SU-DHL-6 (cell line): ENCODE data around the gene AFF3.

Experiments used
- H2AFZ ChIP-seq: fragments of 200-600 bp; sonication (generic); 2 replicates; pipeline ENCODE4 v1.6.1; 2014; ENCODE audit warnings: low read depth, mild to moderate bottlenecking, moderate library complexity, mixed read lengths, antibody characterized with exemption, low read length; ENCODE audit not compliant: severe bottlenecking
- H3F3A ChIP-seq: fragments of 200-600 bp; shearing (Covaris generic); 2 replicates; pipeline ENCODE4 v1.6.0; 2016; ENCODE audit warnings: antibody characterized with exemption, mild to moderate bottlenecking; ENCODE audit not compliant: insufficient read depth
- H3K27ac ChIP-seq: fragments of 200-600 bp; sonication (generic); 2 replicates; pipeline ENCODE4 v1.5.1; 2016; ENCODE audit warnings: low read depth, mild to moderate bottlenecking, low read length, moderate library complexity, mixed read lengths
- H3K27me3 ChIP-seq: fragments of 200-600 bp; sonication (generic), shearing (Covaris generic); 2 replicates; pipeline ENCODE4 v1.6.0; 2014; ENCODE audit warnings: mild to moderate bottlenecking, low read length
- H3K36me3 ChIP-seq: fragments of 200-600 bp; sonication (generic); 2 replicates; pipeline ENCODE4 v1.6.1; 2014; ENCODE audit warnings: mild to moderate bottlenecking, low read length, mixed read lengths
- H3K4me2 ChIP-seq: fragments of 300-600, 200-600 bp; shearing (Covaris generic), sonication (generic); 2 replicates; pipeline ENCODE4 v1.6.0; 2014; ENCODE audit warnings: low read length, low read depth, mild to moderate bottlenecking; ENCODE audit not compliant: poor library complexity, severe bottlenecking
- H3K4me3 ChIP-seq: fragments of 200-600 bp; sonication (generic); 2 replicates; pipeline ENCODE4 v1.5.1; 2014; ENCODE audit warnings: antibody characterized with exemption, low read length, mild to moderate bottlenecking, mixed read lengths; ENCODE audit not compliant: insufficient read depth, poor library complexity, severe bottlenecking
- H3K79me2 ChIP-seq: fragments of 200-600 bp; sonication (generic); 2 replicates; pipeline ENCODE4 v1.6.1; 2014; ENCODE audit warnings: mild to moderate bottlenecking, low read length, moderate library complexity; ENCODE audit not compliant: insufficient read depth
- H3K9ac ChIP-seq: fragments of 200-600 bp; sonication (generic); 2 replicates; pipeline ENCODE4 v1.7.0; 2014; ENCODE audit warnings: mild to moderate bottlenecking, low read length
- H3K9me2 ChIP-seq: fragments of 200-600 bp; sonication (generic); replicated peaks from 2 replicates; pipeline ENCODE4 v1.6.1; 2014; ENCODE audit warnings: low read length; ENCODE audit not compliant: insufficient read depth
- H3K9me3 ChIP-seq: fragments of 200-600 bp; sonication (generic); 2 replicates; pipeline ENCODE4 v1.6.1; 2014; ENCODE audit warnings: low read length, mixed read lengths; ENCODE audit not compliant: insufficient read depth
- H4K20me1 ChIP-seq: fragments of 200-600 bp; sonication (generic); 2 replicates; pipeline ENCODE4 v1.6.1; 2014; ENCODE audit warnings: low read depth, mild to moderate bottlenecking, antibody characterized with exemption, low read length, moderate library complexity, mixed read lengths
- CTCF ChIP-seq: fragments of 200-600 bp; sonication (generic); IDR thresholded peaks from one replicate; pipeline ENCODE4 v1.5.1; 2017; ENCODE audit warnings: antibody characterized with exemption, mild to moderate bottlenecking, low read length, moderate library complexity; ENCODE audit not compliant: insufficient read depth, poor library complexity, severe bottlenecking
- EZH2phosphoT487 ChIP-seq: fragments of 200-600 bp; sonication (generic), shearing (Covaris generic); conservative IDR thresholded peaks from 2 replicates; pipeline ENCODE4 v1.6.1; 2018; ENCODE audit warnings: mild to moderate bottlenecking, antibody characterized with exemption, low read length, moderate library complexity, mixed read lengths

AFF3 gene

GRCh38 chr2:99708231-99708630 lies 434.2 kb downstream of the AFF3 start:
- no peak for TF ChIP-seq CTCF
- TF ChIP-seq EZH2phosphoT487 = no peak
- Histone ChIP-seq H4K20me1 (no peaks in the 10 kb centered on the region), H3K27me3 (no peaks in the 10 kb centered on the region), H3F3A (peaks cover 7% of the 10 kb centered on the region; the same call in 1 of the 2 replicates), H3K79me2 (no peaks in the 10 kb centered on the region), H3K4me3 (no peak overlapping the region), H3K9me3 (no peaks in the 10 kb centered on the region), H3K9ac (no peak overlapping the region), H3K4me2 (peak overlapping the region; percentile 70), H3K36me3 (no peaks in the 10 kb centered on the region; the same call in 1 of the 2 replicates), H2AFZ (peak overlapping the region; percentile 10), H3K27ac (peak overlapping the region; percentile 73), H3K9me2 (no peaks in the 10 kb centered on the region)

DNA sequence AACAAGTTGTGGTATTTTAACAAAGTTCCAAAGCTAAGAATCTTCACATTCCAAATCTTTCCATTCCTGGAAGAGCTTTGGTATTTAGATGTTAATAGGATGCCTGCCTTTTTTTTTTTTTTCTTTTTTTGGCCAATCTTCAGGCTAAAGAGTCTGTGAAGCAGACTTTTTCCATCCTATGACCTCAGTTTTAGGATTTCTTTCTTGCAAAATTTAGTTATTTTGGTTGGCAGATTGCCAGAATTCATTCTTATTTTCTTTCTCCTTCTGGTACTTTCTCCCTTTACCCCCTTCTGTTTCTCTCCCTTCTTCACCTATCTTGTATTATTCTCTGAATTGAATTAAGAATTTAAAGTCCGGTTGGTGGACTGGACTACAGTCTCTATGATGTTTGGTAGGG lies 434.8 kb downstream of the AFF3 start:
- no peaks in the 10 kb centered on the region for H3K9me3 ChIP-seq
- H3K9ac ChIP-seq = no peak overlapping the region
- H3K79me2 ChIP-seq = no peaks in the 10 kb centered on the region
- no peaks in the 10 kb centered on the region; the same call in 1 of the 2 replicates for H3K36me3 ChIP-seq
- H3K4me2 ChIP-seq = peak overlapping the region; percentile 70
- H3K27ac ChIP-seq = peak overlapping the region; percentile 73
- peaks cover 7% of the 10 kb centered on the region; the same call in 1 of the 2 replicates for H3F3A ChIP-seq
- H3K27me3 ChIP-seq = no peaks in the 10 kb centered on the region
- no peaks in the 10 kb centered on the region for H3K9me2 ChIP-seq
- H2AFZ ChIP-seq = no peak overlapping the region
- TF ChIP-seq EZH2phosphoT487 = no peak
- TF ChIP-seq CTCF = no peak
- no peak overlapping the region for H3K4me3 ChIP-seq
- no peaks in the 10 kb centered on the region for H4K20me1 ChIP-seq

DNA sequence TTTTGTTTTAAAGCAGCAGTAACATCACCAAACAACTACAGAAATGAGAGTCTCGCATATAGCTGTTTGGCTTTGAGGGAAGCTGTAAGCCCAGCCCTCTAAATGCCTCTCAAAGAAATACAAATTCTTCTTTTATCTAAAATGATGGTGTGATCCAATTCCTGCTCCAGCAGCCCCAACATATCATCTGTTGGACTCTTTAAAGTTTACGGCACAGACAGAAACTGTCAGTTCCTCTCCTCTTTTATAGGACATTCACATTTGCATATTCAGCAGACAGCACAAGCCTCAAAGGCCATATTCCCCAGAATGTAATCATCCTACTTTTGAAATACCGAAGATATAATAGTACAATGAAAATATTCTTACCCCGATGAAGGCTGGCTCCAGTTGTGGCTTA lies 435.7 kb downstream of the AFF3 start:
- Histone ChIP-seq H3K9me3 (no peaks in the 10 kb centered on the region), H3K27ac (peak overlapping the region; percentile 73), H3F3A (peaks cover 7% of the 10 kb centered on the region; the same call in 1 of the 2 replicates), H3K36me3 (no peaks in the 10 kb centered on the region; the same call in 1 of the 2 replicates), H3K9me2 (no peaks in the 10 kb centered on the region), H3K4me3 (peak overlapping the region; percentile 28), H3K79me2 (no peaks in the 10 kb centered on the region), H4K20me1 (no peaks in the 10 kb centered on the region), H3K4me2 (peak overlapping the region; percentile 70), H3K27me3 (no peaks in the 10 kb centered on the region), H3K9ac (peak overlapping the region; percentile 28), H2AFZ (no peak overlapping the region)
- no peak for TF ChIP-seq EZH2phosphoT487
- TF ChIP-seq CTCF = no peak
